ENCODE measurements around the gene NEU4.

DNA sequence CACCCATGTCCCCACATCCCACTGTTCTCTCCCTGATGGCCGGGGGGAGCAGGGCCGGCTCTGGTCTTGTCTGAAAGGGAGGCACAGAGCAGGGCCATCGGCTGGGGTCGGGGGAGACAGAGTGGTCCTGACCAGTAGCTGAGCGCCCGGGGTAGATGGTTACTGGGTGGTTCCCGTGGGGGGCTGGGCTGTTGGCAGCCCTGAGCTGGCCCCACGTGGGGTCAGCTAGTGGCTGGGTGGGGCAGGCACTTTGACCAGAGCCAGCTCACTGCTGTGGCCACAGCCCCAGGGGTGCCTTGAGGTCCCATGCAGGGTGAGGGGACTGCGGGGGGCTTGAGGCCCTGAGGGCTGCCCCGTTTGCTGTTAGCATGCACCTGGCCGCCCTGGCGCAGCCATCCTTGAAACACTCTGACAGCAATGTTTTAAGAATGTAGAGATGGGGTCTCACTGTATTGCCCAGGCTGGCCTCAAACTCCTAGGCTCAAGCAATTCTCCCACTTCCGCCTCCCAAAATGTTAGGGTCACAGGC lies 12.3 kb upstream of the NEU4 start:
- TF ChIP-seq TAF1 (IDR thresholded peaks at IDR 0.05; ENCODE audit: borderline replicate concordance, insufficient read depth, low read length), result no peak
- TF ChIP-seq SIN3A (IDR thresholded peaks at IDR 0.05; ENCODE audit: borderline replicate concordance, insufficient read depth, low read length), result no peak
- TF ChIP-seq POLR2AphosphoS5 (IDR thresholded peaks at IDR 0.05; ENCODE audit: low read depth, low read length), result no peak
- no peak for TF ChIP-seq REST (IDR thresholded peaks at IDR 0.05; ENCODE audit: insufficient read depth in 1 of 2, low read depth in 2 of 2, low read length in 2 of 2)

All from PFSK-1 (cell line).